Esophagus squamous epithelium (tissue), 4 donors: Measurements from ENCODE around the gene SIX5.

Experiments used
- POLR2A ChIP-seq, 4 donors: fragments of 450-650 bp; IDR thresholded peaks; one replicate each; pipeline ENCODE4 v1.6.1; 2017; ENCODE audit warnings: antibody characterized with exemption in 4 of 4, mild to moderate bottlenecking in 4 of 4, moderate library complexity in 3 of 4
- TF ChIP-seq, protein P1 (sequence below), 6 experiments: fragments of 450-650 bp in 4 of 6; fragments of 200-600 bp in 2 of 6; sonication (generic) in 2 of 6; IDR thresholded peaks; one replicate each; pipeline ENCODE4 v1.5.1; 2016 to 2019; ENCODE audit warnings: antibody characterized with exemption in 6 of 6, mild to moderate bottlenecking in 4 of 6, moderate library complexity in 4 of 6

DNA sequence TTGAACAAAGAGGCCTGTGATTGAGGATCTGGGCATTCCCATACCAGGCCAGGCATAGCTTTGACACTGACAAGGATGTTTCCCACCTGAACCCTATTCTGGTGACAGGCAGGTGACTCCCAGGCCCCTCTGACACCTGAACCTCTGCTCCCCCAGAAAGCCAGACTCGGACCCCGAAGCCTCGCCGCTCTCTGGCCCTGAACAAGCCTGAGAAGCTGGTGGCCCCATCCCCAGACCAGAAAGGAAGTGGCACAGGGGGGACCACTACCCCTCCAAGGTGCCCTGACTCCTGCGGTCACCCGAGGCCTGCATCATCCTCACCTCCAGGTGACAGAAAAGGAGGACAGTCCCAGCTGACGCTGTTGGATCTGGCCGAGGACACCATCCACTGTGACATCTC, 14.7 kb downstream of the SIX5 start:
- TF ChIP-seq, protein P1, sequence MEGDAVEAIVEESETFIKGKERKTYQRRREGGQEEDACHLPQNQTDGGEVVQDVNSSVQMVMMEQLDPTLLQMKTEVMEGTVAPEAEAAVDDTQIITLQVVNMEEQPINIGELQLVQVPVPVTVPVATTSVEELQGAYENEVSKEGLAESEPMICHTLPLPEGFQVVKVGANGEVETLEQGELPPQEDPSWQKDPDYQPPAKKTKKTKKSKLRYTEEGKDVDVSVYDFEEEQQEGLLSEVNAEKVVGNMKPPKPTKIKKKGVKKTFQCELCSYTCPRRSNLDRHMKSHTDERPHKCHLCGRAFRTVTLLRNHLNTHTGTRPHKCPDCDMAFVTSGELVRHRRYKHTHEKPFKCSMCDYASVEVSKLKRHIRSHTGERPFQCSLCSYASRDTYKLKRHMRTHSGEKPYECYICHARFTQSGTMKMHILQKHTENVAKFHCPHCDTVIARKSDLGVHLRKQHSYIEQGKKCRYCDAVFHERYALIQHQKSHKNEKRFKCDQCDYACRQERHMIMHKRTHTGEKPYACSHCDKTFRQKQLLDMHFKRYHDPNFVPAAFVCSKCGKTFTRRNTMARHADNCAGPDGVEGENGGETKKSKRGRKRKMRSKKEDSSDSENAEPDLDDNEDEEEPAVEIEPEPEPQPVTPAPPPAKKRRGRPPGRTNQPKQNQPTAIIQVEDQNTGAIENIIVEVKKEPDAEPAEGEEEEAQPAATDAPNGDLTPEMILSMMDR (IDR thresholded peaks at IDR 0.05), result no peak
- no peak for TF ChIP-seq POLR2A (IDR thresholded peaks at IDR 0.05)
